OCI-M1 (cell line): ENCODE measurements around the gene LRRC23.
"Not testable (repeated sequence)": the region's sequence is repeated elsewhere in the genome, so short reads cannot be mapped to it uniquely, and the experiment has no call there.

Experiments
- DNase-seq: peaks from one replicate; lab custom pipeline; 2025; lab: John Stamatoyannopoulos, UW

Gene LRRC23

DNA sequence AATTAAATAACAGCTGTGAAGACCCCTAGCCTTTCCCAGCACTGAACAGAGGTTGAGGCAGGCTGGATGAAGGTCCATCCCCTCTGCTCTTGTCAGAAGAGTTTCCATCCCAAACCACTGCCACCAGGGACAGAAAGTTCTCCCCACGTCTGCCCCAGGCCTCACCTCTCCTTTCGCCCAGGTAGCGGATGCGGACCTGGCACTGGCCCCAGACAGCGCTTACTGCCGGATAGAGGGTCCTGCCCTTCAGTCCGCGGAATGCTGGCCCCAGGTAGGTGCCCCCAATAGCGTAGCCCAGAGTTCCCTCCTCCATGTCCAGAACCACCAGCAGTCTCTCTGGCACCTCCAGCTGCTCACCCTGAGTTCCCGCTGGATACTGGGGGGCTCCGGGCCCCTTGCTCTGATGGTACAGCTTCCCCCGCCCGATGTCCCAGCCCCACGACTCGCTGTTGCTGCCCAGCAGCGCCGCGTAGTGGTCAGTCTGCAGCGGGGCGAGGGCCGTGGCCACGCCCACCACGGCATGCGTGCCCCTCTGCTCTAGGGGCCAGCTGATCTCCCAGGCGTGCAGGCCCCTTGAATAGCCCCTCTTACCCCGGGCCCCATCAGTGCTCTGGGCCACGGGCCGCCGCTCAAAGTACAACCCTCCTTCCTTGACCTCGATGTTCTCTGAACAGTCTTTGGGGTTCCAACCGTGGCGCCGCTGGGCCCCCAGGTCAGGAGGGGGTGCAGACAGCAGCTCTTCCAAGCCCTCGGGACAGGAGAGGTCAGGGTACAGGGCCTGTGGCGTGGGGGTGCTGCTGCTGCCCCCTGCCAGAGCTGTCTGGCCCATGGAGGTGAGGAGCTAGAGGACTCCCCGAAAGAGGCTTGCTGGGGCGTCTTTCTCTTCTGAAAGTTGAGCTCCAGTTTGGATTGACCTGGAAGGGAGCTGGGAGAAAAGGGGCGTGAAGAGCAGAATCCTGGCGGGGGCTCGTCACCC lies 32.3 kb upstream of the LRRC23 start:
- DNase-seq = peak; percentile 91

DNA sequence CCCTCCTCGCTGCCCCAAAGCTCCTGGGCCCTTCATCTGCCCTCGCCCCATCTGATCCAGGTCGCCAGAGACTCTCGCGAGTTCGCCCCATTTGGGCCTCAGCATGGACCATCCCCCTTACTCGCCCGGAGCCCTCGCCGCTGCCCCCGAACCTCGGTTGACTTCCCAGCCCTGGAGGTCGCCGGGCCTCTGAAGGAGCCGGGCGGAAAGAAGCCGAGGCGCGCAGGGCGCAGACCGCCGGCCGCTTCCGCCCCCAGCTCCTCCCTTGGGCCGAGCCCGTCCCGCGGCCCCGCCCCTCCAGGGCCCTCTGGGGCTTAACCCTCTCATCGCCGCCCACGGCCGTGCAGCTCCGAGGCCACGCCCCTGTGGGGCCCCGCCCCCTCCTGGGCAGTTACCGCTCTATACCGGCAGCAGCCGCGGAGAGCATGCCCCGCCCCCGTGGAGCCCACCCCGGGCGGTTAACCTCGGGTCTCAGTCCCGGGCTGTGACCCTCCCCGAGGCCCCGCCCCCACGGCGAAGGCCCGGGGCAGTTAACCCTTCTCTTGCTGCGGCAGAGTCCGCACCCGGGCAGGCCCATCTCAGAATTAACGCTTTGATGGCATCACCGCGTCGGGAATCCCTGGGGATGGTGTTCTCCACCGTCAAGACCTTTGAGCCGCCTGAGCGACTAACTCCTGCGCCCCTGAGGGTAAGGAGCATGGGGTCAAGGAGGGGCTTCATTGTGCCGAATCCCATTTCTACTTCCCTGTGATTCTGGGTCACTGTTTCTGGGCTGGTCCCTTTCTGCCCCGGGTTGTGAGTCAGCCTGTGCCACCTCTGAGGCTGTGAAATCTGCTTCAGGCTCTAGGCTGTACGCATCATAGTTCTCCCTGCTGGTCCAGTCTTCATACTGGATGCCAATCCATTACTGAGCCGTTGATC lies 31.3 kb upstream of the LRRC23 start, which contains the start of gene SPSB2:
Gene SPSB2 (minus strand): TSS at position 210 of the 921 bp plus-strand sequence. CDS start 402 bp downstream, outside the sequence.
- DNase-seq = peak; percentile 99

DNA sequence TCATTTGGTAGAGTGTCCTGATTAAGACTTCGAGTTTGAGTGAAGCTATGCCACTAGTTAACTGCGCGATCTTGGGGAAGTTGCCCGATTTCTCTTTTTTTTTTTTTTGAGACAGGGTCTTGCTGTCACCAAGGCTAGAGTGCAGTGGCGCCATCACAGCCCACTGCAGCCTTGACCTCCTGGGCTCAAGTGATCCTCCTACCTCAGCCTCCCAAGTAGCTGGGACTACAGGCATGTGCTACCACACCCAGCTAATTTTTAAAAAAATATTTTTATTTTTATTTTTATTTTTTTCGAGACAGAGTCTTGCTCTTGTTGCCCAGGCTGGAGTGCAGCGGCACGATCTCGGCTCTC lies 30.6 kb upstream of the LRRC23 start:
- DNase-seq = not testable (repeated sequence)

DNA sequence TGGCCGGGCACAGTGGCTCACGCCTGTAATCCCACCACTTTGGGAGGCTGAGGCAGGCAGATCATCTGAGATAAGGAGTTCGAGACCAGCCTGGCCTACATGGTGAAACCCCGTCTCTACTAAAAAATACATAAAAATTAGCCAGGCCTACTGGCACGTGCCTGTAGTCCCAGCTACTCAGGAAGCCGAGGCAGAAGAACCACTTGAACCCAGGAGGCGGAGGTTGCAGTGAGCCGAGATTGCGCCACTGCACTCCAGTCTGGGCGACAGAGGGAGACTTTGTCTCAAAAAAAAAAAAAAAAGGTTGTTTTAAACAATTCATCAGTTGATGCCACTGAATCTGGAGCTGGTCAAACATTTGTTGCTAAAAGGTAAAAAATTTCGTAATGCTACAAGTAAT lies 24.8 kb upstream of the LRRC23 start:
- not testable (repeated sequence) for DNase-seq

DNA sequence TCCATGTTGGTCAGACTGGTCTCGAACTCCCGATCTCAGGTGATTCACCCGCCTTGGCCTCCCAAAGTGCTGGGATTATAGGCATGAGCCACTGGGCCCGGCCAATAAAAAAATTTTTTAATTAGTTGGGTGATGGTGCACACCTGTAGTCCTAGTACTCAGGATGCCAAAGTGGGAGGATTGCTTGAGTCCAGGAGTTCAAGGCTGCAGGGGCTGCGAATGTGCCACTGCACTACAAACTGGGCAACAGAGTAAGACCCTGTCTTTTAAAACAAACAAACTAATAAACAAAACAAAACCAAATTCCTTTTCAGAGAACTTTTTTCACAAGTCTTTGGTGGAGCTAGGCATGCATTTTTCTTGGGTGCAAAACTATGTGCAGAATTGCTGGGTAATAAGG lies 21.4 kb upstream of the LRRC23 start:
- no peak for DNase-seq

DNA sequence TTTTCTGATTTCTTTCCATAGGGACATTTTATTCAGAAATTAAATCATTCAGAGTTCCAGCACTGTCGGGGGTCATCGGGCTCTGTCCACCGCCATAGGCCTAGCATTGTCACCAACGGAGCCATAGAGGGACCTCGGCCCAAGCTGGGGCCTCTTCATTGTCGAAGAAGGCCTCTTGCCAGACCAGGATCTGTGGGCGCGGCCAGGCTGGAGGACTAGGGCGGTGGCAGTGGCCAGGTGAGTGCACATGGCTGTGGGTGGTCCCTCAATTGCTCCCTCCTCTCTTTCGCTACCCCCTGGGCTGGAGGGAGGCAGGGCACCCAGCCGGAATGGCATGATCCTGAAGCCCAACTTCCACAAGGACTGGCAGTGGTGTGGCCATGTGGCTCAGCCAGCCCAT lies 20.9 kb upstream of the LRRC23 start:
- DNase-seq = no peak

DNA sequence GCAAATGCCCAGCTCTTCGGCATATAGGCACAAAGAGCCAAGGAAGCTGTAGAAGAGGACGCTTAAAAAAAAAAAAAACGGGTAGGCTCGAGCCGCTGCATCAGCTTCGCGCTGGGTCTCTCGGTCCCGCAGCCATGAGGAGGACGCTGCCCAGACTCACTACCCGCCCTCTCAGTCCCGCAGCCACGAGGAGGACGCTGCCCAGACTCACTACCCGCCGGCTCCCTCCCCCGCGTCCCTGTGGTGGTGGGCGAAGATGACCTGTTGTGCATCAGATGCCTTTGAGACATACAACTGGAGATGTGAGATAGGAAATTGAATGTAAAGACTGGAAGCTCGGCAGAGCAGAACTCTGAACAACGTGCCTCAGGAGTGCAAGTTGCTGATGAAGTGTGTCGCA lies 20.1 kb upstream of the LRRC23 start:
- DNase-seq = no peak

DNA sequence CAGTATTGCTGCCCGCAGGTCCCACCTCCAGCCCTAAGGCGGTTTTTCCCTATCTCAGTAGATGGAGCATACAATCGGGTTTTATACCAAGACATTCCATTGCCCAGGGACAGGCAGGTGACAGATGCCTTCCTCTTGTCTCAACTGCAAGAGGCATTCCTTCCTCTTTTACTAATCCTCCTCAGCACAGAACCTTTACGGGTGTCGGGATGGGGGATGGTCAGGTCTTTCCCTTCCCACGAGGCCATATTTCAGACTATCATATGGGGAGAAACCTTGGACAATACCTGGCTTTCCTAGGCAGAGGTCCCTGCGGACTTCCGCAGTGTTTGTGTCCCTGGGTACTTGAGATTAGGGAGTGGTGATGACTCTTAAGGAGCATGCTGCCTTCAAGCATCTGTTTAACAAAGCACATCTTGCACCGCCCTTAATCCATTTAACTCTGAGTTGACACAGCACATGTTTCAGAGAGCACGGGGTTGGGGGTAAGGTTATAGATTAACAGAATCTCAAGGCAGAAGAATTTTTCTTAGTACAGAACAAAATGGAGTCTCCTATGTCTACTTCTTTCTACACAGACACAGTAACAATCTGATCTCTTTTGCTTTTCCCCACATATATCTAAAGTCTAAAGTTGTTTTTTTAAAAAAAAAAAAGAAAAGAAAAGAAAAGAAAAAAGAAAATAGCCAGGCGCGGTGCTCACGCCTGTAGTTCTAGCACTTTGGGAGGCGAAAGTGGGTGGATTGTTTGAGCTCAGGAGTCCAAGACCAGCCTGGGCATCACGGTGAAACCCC lies 18.2 kb upstream of the LRRC23 start:
- peak; percentile 17 for DNase-seq

DNA sequence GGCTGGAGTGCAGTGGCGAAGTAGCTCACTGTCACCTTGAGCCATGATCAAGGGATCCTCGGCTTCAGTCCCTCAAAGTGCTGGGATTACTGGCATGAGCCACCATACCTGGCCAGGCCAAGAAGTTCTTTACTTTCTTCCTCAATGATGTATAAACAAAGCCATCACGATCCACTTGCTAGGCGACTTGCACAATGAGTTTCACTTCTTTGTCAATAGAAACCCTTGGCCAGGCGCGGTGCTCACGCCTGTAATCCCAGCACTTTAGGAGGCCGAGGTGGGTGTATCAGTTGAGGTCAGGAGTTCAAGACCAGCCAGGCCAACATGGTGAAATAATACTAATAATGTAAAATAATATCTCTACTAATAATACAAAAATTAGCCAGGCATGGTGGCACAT lies 17.2 kb upstream of the LRRC23 start:
- no peak for DNase-seq

DNA sequence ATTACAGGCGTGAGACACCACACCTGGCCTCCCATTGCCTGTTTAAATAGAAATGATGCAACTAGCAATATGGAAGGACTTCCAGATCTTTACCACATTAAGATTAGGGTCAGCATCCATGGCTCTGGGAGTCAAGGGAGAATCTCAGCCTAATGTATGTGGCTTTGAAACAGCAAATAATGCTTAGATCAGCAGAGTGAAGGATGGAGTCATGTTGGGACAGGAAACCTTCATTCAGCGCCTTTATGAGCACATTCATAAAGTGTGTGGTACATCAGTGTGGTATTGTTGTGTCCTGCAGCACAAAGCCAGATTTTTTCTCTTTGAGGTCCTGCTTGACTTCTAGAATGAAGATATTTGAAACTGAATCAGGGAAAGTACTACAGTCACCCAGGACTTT lies 16.3 kb upstream of the LRRC23 start:
- no peak for DNase-seq

DNA sequence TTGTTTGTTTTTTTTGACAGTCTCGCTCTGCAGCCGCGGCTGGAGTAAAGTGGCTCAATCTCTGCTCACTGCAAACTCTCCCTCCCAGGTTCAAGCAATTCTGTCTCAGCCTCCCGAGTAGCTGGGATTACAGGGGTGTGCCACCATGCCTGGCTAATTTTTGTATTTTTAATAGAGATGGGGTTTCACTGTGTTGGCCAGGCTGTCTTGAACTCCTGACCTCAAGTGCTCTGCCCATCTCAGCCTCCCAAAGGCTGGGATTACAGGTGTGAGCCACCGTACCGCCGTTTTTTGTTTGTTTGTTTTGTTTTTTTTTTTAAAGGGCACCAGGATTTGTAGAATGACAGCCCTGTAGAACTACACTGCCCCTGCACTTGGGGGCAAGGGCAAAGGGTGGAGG lies 15.8 kb upstream of the LRRC23 start:
- DNase-seq = not testable (repeated sequence)

DNA sequence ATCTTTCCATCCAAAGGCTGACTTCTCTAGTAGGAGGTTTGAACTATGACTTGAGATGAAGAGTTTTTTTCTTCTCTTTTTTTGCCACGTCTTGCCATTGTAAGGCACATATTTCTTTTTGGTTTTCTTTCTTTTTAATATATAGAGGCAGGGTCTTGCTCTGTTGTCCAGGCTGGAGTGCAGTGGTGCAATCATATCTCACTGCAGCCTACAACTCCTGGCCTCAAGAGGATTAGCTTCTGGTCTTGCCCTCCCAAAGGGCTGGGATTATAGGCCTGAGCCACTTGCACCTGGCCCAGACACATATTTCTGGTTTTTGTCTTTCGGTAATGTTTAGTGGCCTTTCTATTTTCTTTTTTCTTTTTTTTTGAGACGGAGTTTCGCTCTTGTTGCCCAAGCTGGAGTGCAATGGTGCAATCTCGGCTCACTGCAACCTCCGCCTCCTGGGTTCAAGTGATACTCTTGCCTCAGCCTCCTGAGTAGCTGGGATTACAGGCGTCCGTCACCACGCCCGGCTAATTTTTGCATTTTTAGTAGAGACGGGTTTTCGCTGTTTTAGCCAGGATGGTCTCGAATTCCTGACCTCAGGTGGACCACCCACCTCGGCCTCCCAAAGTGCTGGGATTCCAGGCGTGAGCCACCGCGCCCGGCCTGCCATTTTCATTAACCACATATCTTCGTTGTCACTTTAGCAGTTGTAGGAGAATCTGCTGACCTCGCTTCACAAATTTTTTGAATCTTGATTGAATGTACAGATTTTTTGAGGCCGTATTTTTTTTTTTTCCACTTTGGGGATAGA lies 14.6 kb upstream of the LRRC23 start:
- DNase-seq = not testable (repeated sequence)

DNA sequence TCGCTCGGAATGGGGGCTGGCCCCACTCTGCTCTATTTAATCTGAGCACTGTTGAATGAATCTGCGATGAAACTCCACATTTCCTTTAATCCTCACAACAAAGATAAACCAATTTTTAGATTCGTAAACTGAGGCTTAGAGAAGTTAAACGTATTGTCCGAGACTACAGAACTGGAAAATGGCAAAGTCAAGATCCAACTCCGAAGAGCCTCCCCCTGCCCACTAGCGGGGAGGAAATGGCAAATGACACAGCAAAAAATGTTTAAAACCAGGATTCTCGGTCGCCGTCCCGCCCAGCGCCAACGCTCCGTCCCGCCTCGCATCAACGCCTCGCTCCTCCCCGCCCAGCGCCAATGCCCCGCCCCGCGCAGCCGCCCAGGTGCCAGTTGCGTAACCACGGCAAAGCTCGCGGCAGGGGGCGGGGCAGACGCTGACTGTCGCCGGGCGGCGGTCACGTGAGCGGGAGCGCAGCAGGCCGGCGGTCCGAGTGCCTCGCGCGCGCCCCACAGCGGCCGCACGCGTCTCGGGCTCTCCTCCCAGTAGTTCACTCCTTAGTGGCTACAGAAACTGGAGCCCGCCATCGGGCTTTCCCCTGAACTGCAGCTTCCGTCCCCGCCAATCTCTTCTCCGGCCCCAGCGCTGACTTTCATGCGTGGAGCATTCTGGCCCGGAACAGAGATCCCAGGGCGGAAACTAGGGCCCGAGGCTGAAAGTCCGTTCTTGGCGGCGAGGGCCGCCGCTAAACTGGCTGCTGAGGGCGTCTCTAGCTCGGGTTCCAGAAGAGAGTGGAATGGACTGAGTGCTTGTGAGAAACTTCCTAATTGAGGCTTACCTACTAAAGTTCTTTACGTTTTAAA lies 13.6 kb upstream of the LRRC23 start:
- peak; percentile 99 for DNase-seq

DNA sequence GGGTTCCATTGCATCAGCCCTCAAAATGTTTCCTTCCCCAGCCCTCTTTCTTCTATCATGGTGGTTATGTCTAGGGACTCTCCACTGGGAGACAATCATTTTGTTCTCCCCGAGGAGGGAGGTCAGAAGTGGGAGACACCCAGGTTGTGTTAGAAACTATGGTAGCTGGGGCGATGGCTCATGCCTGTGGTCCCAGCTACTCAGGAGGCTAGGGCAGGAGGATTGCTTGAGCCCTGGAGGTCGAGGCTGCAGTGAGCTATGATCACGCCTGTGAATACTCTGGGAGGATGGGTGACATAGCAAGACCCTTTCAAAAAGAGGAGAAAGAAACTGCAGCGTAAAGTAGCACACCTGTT lies 13.0 kb upstream of the LRRC23 start:
- no peak for DNase-seq

DNA sequence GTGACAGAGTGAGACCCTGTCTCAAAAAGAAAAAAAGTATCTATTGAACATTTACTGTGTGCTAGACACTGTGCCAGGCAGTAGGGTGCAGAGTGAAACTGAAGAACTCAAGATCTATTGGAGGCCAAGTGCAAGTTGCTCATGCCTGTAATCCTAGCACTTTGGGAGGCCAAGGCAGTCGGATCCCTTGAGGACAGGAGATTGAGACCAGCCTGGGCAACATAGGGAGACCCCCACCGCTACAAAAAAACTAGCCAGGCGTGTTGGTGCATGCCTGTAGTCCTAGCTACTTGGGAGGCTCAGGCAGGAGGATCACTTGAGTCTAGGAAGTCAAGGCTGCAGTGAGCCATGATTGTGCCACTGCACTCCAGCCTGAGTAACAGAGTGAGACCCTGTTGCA lies 11.9 kb upstream of the LRRC23 start:
- not testable (repeated sequence) for DNase-seq

DNA sequence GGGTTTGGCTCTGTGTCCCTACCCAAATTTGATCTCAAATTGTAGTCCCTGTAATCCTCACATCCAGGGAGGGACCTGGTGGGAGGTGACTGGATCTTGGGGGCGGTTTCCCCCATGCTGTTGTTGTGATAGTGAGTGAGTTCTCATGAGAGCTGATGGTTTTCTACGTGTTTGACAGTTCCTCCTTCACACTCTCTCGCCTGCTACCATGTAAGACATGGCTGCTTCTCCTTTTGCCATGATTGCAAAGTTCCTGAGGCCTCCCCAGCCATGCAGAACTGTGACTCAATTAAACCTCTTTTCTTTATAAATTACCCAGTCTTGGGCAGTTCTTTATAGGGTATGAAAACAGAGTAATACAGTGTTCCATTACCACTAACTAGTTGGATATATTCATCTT lies 10.3 kb upstream of the LRRC23 start:
- no peak for DNase-seq

DNA sequence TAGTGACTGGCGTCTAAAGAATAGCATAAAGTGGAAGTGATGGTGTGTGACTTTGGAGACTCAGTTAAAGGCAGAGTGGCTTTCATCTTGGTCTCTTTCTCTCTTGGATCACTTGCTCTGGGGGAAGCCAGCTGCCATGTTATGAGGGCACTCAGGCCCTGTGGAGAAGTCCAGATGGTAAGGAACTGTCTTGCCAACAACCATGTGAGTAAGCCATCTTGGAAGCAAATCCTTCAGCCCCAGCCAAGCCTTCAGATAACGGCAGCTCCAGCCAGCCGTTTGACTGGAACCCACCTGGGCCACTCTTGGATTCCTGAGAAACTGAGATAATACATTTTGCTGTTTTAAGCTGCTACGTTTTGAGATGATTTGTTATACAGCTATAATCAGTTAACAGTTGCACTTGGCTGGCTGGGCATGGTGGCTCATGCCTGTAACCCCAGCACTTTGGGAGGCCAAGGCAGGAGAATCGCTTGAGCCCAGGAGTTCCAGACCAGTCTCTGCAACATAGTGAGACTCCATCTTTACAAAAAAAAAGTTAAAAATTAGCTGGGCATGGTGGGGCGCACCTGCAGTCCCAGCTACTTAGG lies 7.7 kb upstream of the LRRC23 start:
- DNase-seq = no peak

DNA sequence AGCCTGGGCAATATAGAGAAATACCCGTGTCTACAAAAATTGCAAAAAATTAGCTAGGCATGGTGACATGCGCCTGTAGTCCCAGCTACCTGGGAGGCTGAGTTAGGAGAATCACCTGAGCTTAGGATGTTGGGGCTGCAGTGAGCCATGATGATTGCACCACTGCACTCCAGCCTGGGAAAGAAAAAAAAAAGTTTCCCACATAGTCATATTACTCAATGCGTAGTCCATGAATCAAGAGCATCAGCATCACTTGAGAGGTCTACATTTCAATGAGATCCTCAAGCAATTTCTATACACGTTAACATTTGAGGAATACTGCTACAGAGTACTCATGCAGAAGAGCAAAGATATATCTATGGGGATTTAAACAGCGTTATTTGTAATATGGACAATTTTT lies 5.2 kb upstream of the LRRC23 start:
- no peak for DNase-seq

DNA sequence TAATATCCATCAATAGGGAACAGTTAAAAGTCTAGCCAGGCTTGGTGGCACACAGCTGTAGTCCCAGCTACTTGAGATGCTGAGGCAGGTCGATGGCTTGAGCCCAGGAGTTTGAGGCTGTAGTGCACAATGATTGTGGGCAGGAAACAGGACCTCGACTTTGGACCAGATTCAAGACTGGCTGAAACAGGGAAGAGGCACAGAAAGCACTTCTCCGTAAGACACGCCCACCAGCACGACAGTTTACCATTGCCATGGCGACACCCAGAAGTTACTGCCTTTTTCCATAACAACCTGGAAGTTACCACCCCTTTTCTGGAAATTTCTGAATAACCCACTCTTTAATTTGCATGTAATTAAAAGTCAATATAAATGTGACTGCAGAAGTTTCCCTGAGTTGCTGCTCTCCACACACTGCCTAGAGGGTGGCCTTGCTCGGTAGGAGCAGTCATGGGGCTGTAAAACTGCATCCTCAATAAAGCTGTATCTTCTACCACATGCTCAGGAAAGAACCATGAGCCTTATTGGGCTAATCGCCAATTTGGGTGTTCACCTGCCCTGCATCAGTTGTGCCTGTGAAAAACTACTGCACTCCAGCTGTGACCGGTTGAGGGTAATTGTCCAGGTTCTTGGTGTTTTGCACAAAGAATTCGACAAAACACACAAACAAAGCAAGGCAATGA lies 4.6 kb upstream of the LRRC23 start:
- peak; percentile 76 for DNase-seq
